OCI-LY3 (cell line): Measurements from ENCODE around the gene NOL6.

Experiments
- H2AFZ ChIP-seq: fragments of 200-600, 300-600 bp; shearing (Covaris generic); 2 replicates; pipeline ENCODE4 v1.6.0; 2014; ENCODE audit warnings: antibody characterized with exemption, low read depth, low read length
- H3K27ac ChIP-seq: fragments of 200-600, 300-600 bp; sonication (generic); 2 replicates; pipeline ENCODE4 v1.5.1; 2014; ENCODE audit warnings: mild to moderate bottlenecking, low read length, moderate library complexity, mixed read lengths
- H3K27me3 ChIP-seq: fragments of 200-600, 300-600 bp; sonication (generic); 2 replicates; pipeline ENCODE4 v1.6.1; 2014; ENCODE audit warnings: low read depth, low read length, mixed read lengths
- H3K36me3 ChIP-seq: fragments of 200-600, 300-600 bp; sonication (generic); replicated peaks from 2 replicates; pipeline ENCODE3; 2014; ENCODE audit warnings: low read depth, low read length, mixed read lengths
- H3K4me1 ChIP-seq: fragments of 300-600, 200-600 bp; sonication (generic); 2 replicates; pipeline ENCODE4 v1.6.1; 2014; ENCODE audit warnings: low read length, mixed read lengths
- H3K4me2 ChIP-seq: fragments of 200-600, 300-600 bp; sonication (generic); 2 replicates; pipeline ENCODE4 v1.6.1; 2014; ENCODE audit warnings: low read length, mixed read lengths
- H3K4me3 ChIP-seq: fragments of 300-600, 200-600 bp; sonication (generic); 2 replicates; pipeline ENCODE4 v1.5.1; 2014; ENCODE audit warnings: antibody characterized with exemption, mild to moderate bottlenecking, low read length, moderate library complexity
- H3K79me2 ChIP-seq: fragments of 300-600, 200-600 bp; shearing (Covaris generic); 2 replicates; pipeline ENCODE4 v1.6.1; 2014; ENCODE audit warnings: mild to moderate bottlenecking, low read length, mixed read lengths
- H3K9ac ChIP-seq: fragments of 300-600, 200-600 bp; shearing (Covaris generic); 2 replicates; pipeline ENCODE4 v1.6.0; 2014; ENCODE audit warnings: mild to moderate bottlenecking, low read length, moderate library complexity
- H3K9me3 ChIP-seq: fragments of 200-600, 300-600 bp; shearing (Covaris generic); 2 replicates; pipeline ENCODE4 v1.6.1; 2014; ENCODE audit warnings: low read length, mixed read lengths; ENCODE audit not compliant: insufficient read depth
- H4K20me1 ChIP-seq: fragments of 200-600, 300-600 bp; sonication (generic); 2 replicates; pipeline ENCODE4 v1.6.1; 2016; ENCODE audit warnings: low read length, mixed read lengths; ENCODE audit not compliant: insufficient read depth
- CTCF ChIP-seq: fragments of 200-600, 300-600 bp; sonication (generic); IDR thresholded peaks from 2 replicates; pipeline ENCODE4 v1.5.1; 2014; ENCODE audit warnings: antibody characterized with exemption, low read length, low read depth
- EZH2phosphoT487 ChIP-seq: fragments of 200-600 bp; shearing (Covaris generic); IDR thresholded peaks from 2 replicates; pipeline ENCODE4 v1.6.1; 2018; ENCODE audit warnings: antibody characterized with exemption, mixed run types, low read depth

NOL6 gene

GRCh38 chr9:33442125-33442524 is 31.6 kb downstream of the NOL6 start:
- H3K27me3 ChIP-seq: peaks cover 19% of the 10 kb centered on the region
- H4K20me1 ChIP-seq: no peaks in the 10 kb centered on the region
- peaks cover 14% of the 10 kb centered on the region for H3K4me1 ChIP-seq
- no peaks in the 10 kb centered on the region for H3K79me2 ChIP-seq
- H3K9ac ChIP-seq: no peak overlapping the region
- no peaks in the 10 kb centered on the region for H3K36me3 ChIP-seq
- TF ChIP-seq CTCF: no peak
- TF ChIP-seq EZH2phosphoT487: no peak
- H3K4me3 ChIP-seq: no peak overlapping the region
- no peak overlapping the region for H3K27ac ChIP-seq
- H3K9me3 ChIP-seq: no peaks in the 10 kb centered on the region
- H2AFZ ChIP-seq: no peak overlapping the region
- H3K4me2 ChIP-seq: no peak overlapping the region

- H3K79me2 ChIP-seq: no peaks in the 10 kb centered on the region
Observed at GRCh38 chr9:33440609-33441008, 33.1 kb downstream of the NOL6 start.

GRCh38 chr9:33440204-33440603 is 33.5 kb downstream of the NOL6 start:
- no peak overlapping the region for H2AFZ ChIP-seq
- TF ChIP-seq CTCF (no peak), EZH2phosphoT487 (no peak)
- no peak overlapping the region for H3K4me2 ChIP-seq
- no peaks in the 10 kb centered on the region for H3K79me2 ChIP-seq
- no peak overlapping the region for H3K4me3 ChIP-seq
- H3K4me1 ChIP-seq: peaks cover 4% of the 10 kb centered on the region
- peaks cover 15% of the 10 kb centered on the region for H3K27me3 ChIP-seq
- no peaks in the 10 kb centered on the region for H4K20me1 ChIP-seq
- no peaks in the 10 kb centered on the region for H3K9me3 ChIP-seq
- H3K9ac ChIP-seq: no peak overlapping the region
- no peak overlapping the region for H3K27ac ChIP-seq
- no peaks in the 10 kb centered on the region for H3K36me3 ChIP-seq

More at GRCh38 chr9:33440609-33441008, 33.1 kb downstream of the NOL6 start:
- Histone ChIP-seq H3K9me3 (no peaks in the 10 kb centered on the region), H3K27me3 (peaks cover 15% of the 10 kb centered on the region), H4K20me1 (no peaks in the 10 kb centered on the region), H3K27ac (no peak overlapping the region), H3K4me2 (no peak overlapping the region), H3K4me1 (peaks cover 4% of the 10 kb centered on the region), H3K36me3 (no peaks in the 10 kb centered on the region), H2AFZ (no peak overlapping the region), H3K4me3 (no peak overlapping the region), H3K9ac (no peak overlapping the region)
- TF ChIP-seq EZH2phosphoT487: no peak
- TF ChIP-seq CTCF: no peak

- Histone ChIP-seq H3K79me2 (no peaks in the 10 kb centered on the region), H2AFZ (no peak overlapping the region), H3K4me2 (no peak overlapping the region), H3K36me3 (no peaks in the 10 kb centered on the region), H3K4me3 (no peak overlapping the region), H3K9me3 (no peaks in the 10 kb centered on the region), H4K20me1 (no peaks in the 10 kb centered on the region), H3K9ac (no peak overlapping the region), H3K27ac (no peak overlapping the region), H3K4me1 (peaks cover 4% of the 10 kb centered on the region), H3K27me3 (peaks cover 15% of the 10 kb centered on the region)
- TF ChIP-seq CTCF: no peak
- no peak for TF ChIP-seq EZH2phosphoT487
Observed at GRCh38 chr9:33439731-33440130, 34.0 kb downstream of the NOL6 start.
